ENCODE measurements around the gene SPTLC1.

- TF ChIP-seq CTCF (IDR thresholded peaks at IDR 0.05) = no peak
- TF ChIP-seq EP300 (IDR thresholded peaks at IDR 0.05) = no peak
These were observed 88.8 kb downstream of the SPTLC1 start for GRCh38 chr9:92026206-92027002.
